Transverse colon (tissue), 4 donors: Measurements from ENCODE around the gene MEIKIN.
"Not testable (repeated sequence)": the region's sequence is repeated elsewhere in the genome, so short reads cannot be mapped to it uniquely, and the experiment has no call there.

ENCODE experiments used
- POLR2AphosphoS5 ChIP-seq, 3 donors: sonication (generic); formaldehyde crosslinking; IDR thresholded peaks; one replicate each; pipeline ENCODE4 v1.6.1; 2016; ENCODE audit warnings: antibody characterized with exemption in 3 of 3
- TF ChIP-seq, protein P1 (sequence below), 5 experiments: fragments of 200-600 bp in 3 of 5; fragments of 450-650 bp in 2 of 5; sonication (generic) in 3 of 5; IDR thresholded peaks; 1 replicate in 2 of 5; 2 replicates in 3 of 5; pipeline ENCODE4 v1.5.1; 2016 to 2017; ENCODE audit warnings: antibody characterized with exemption in 5 of 5, inconsistent platforms in 3 of 5, mild to moderate bottlenecking in 2 of 5, moderate library complexity in 1 of 5

DNA sequence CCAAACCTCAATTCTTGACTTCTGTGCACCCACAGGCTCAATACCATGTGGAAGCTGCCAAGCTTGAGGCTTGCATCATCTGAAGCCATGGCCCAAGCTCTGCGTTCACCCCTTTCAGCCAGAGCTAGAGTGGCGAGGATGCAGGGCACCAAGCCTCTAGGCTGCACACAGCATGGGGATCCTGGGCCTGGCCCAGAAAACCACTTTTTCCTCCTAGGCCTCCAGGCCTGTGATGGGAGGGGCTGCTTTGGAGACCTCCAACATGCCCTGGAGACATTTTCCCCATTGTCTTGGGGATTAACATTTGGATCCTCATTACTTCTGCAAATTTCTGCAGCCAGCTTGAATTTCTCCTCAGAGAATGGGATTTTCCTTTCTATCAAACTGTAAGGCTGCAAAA lies 112.8 kb downstream of the MEIKIN start:
- TF ChIP-seq, protein P1, sequence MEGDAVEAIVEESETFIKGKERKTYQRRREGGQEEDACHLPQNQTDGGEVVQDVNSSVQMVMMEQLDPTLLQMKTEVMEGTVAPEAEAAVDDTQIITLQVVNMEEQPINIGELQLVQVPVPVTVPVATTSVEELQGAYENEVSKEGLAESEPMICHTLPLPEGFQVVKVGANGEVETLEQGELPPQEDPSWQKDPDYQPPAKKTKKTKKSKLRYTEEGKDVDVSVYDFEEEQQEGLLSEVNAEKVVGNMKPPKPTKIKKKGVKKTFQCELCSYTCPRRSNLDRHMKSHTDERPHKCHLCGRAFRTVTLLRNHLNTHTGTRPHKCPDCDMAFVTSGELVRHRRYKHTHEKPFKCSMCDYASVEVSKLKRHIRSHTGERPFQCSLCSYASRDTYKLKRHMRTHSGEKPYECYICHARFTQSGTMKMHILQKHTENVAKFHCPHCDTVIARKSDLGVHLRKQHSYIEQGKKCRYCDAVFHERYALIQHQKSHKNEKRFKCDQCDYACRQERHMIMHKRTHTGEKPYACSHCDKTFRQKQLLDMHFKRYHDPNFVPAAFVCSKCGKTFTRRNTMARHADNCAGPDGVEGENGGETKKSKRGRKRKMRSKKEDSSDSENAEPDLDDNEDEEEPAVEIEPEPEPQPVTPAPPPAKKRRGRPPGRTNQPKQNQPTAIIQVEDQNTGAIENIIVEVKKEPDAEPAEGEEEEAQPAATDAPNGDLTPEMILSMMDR (IDR thresholded peaks at IDR 0.05) = not testable (repeated sequence)
- TF ChIP-seq POLR2AphosphoS5 (IDR thresholded peaks at IDR 0.05) = not testable (repeated sequence)
